A673 (cell line): ENCODE data around the gene MYL9. TPM values are rescaled to one million over a fixed set of nuclear protein-coding genes. Genes with fewer than 3 reads are reported as not detected.

Source experiments
- BruUV-seq: library from RNA; stranded (reverse); fragments of 400-500 nt; replicated peaks from 2 replicates; lab custom pipeline; 2021; lab: Mats Ljungman, UMichigan
- CTCF ChIA-PET: fragments of 300-600 bp; sonication (Branson Sonifier 250); formaldehyde crosslinking; loops from one replicate; lab custom pipeline; 2022; ENCODE audit warnings: antibody characterized with exemption; lab: Charles Lee
- POLR2A ChIA-PET: fragments of 300-600 bp; sonication (Branson Sonifier 250); formaldehyde crosslinking; loops from one replicate; lab custom pipeline; 2022; ENCODE audit warnings: antibody characterized with exemption; ENCODE audit not compliant: low non-redundant PET; lab: Charles Lee
- DNase-seq: peaks from one replicate; pipeline ENCODE4 v3.0.0-alpha.2; 2015; ENCODE audit warnings: low spot score
- H3K27ac ChIP-seq: fragments of 200-600 bp; sonication (generic); 2 replicates; pipeline ENCODE4 v1.5.1; 2016; ENCODE audit warnings: mixed run types, low read depth, mild to moderate bottlenecking, mixed read lengths, antibody characterized with exemption, low read length; ENCODE audit not compliant: poor library complexity, severe bottlenecking
- H3K27me3 ChIP-seq: fragments of 200-600 bp; sonication (generic); replicated peaks from 2 replicates; pipeline ENCODE4 v1.6.1; 2017; ENCODE audit warnings: mixed run types, low read depth, mild to moderate bottlenecking, mixed read lengths, antibody characterized with exemption, low read length; ENCODE audit not compliant: insufficient read depth, poor library complexity
- H3K36me3 ChIP-seq: fragments of 200-600 bp; sonication (generic); 2 replicates; pipeline ENCODE4 v1.6.1; 2016; ENCODE audit warnings: mixed run types, mild to moderate bottlenecking, mixed read lengths, antibody characterized with exemption, low read length; ENCODE audit not compliant: insufficient read depth, poor library complexity, severe bottlenecking
- H3K4me1 ChIP-seq: fragments of 200-600 bp; sonication (generic); 2 replicates; pipeline ENCODE4 v1.6.1; 2017; ENCODE audit warnings: mixed run types, mild to moderate bottlenecking, mixed read lengths, antibody characterized with exemption, low read length; ENCODE audit not compliant: insufficient read depth, poor library complexity, severe bottlenecking
- H3K4me3 ChIP-seq: fragments of 200-600 bp; sonication (generic); 2 replicates; pipeline ENCODE4 v1.5.1; 2016; ENCODE audit warnings: low read depth, mixed run types, mild to moderate bottlenecking, mixed read lengths, low read length; ENCODE audit not compliant: poor library complexity, severe bottlenecking
- H3K9me3 ChIP-seq: fragments of 200-600 bp; sonication (generic); 2 replicates; pipeline ENCODE4 v1.6.1; 2016; ENCODE audit warnings: mixed run types, low read depth, mild to moderate bottlenecking, mixed read lengths, antibody characterized with exemption, low read length; ENCODE audit not compliant: poor library complexity, severe bottlenecking
- EZH2 ChIP-seq: fragments of 200-600 bp; sonication (generic); IDR thresholded peaks from 2 replicates; pipeline ENCODE4 v1.6.1; 2017; ENCODE audit warnings: borderline replicate concordance, low read depth, mild to moderate bottlenecking, mixed read lengths, antibody characterized with exemption, low read length; ENCODE audit not compliant: poor library complexity, severe bottlenecking
- intact Hi-C: fragments of 100-400 bp; cut with micrococcal nuclease; formaldehyde crosslinking; loops from one replicate; pipeline ENCODE4 v1.10.0; 2022; ENCODE audit not compliant: unreplicated experiment
- total RNA-seq: library from RNA; stranded (reverse); gene quantifications from 2 replicates; pipeline ENCODE4 v1.2.3, GENCODE V29; 2021

The MYL9 gene
- total RNA-seq, 1 experiment from 2014 or later = not detected

- no peak for TF ChIP-seq EZH2
- no peak overlapping the region for H3K27ac ChIP-seq
- H3K27me3 ChIP-seq = no peaks in the 10 kb centered on the region
- H3K4me1 ChIP-seq = peaks cover 3% of the 10 kb centered on the region
- BruUV-seq = no TSS peak
- ChIA-PET POLR2A (interaction anchor here (0.6 kb wide), 1 partner anchor 11 kb away, joined by 3 read pairs; no protein-coding TSS in a partner anchor), CTCF (no interaction called here)
- H3K4me3 ChIP-seq = no peak overlapping the region
- peaks cover 2% of the 10 kb centered on the region for H3K36me3 ChIP-seq
- H3K9me3 ChIP-seq = no peaks in the 10 kb centered on the region
- no peak for DNase-seq
- intact Hi-C loops = no loop called here
Measured at GRCh38 chr20:36599912-36600345, 58.6 kb downstream of the MYL9 start.

Other genes with a start within 250 kb of the MYL9 start
- gene DLGAP4, start 235.2 kb upstream of the MYL9 start, total RNA-seq = 58.6 and 59.9 TPM in 2 replicates
- 54.9 and 59.0 TPM in 2 replicates for gene TGIF2, start 32.1 kb downstream of the MYL9 start, total RNA-seq
- 124 and 150 TPM in 2 replicates for gene RAB5IF, start 64.3 kb downstream of the MYL9 start, total RNA-seq
- gene SLA2, start 104.7 kb downstream of the MYL9 start, total RNA-seq = 0.13 TPM in 1 of 2 replicates, not detected in the other
- 17.6 and 23.2 TPM in 2 replicates for gene NDRG3, start 204.6 kb downstream of the MYL9 start, total RNA-seq
- gene DSN1, start 232.2 kb downstream of the MYL9 start, total RNA-seq = 40.8 and 42.4 TPM in 2 replicates